Fibroblast of skin of abdomen (primary cell): Measurements from ENCODE around the gene MYBPC3.

Experiments used
- DNase-seq: peaks from one replicate; pipeline ENCODE4 v3.0.0-alpha.2; 2013

The MYBPC3 gene

DNA sequence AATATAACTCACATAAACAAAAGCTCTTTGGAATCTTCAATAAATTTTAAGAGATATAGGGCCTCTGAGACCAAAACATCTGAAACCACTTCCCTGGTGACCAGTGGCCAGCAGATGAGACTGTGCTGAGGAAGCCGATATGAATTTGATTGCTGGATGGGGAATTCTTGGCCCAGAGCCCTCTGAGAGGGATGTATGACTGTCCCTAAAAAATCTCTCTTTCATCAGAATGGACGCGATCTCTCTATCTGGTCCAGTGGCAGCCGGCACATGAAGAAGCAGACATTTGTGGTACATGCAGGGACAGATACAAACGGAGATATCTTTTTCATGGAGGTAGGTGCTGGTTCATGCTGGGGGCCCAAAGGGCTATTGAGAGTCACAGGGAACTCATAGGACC, 37.5 kb downstream of the MYBPC3 start:
- DNase-seq: peak; percentile 24

DNA sequence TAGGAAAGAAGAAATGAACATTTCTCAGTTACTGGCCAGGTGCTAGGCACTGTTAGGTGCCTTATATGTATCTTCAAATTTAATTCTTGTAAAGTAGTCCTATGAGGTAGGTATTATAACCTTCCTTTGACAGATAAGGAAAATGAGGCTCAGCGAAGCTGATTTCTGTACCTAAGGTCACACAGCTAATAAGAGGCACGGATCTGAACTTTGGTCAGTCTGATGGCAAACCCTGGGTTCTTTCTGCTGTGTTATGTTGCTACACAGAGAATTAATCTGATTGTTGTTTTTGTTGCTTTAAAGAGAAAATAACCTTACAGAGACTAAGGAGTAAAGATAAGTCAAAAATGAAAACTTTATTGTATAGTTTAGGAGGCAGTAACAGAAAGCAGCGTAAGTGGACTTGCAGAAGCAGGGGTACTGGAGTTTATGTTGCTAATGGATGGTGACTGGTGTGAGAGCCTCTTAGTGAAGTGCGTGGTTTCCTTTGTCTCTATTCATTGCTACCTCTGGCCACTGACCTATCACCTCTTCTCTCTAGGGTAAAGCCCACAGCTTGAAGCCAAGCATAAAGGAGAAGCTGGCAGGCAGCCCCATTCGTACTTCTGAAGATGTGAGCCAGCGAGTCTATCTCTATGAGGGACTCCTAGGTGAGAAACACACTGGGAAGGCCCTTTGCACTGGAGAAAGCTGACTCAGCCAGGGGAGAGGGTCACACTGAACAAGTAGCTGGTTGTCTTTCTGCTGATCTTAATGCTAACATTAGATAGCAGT, 44.3 kb downstream of the MYBPC3 start:
- no peak for DNase-seq

DNA sequence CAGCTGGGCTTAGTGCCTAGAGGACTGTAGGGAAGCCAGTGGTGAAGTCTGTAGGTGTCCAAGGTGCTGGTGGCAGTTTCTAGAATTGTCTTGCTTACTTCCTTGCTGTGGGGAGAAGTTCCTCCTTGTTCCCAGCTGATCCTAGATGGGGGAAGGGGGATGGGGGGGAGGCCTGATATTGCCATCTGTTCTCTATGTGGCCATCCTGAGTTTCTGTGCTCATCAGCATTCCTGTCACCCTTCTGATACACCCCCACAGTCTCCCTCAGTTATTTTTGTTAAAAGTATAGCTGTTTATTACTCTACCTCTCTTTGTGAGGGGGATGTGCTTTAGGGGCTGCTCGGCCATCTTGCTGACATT, 46.0 kb downstream of the MYBPC3 start:
- no peak for DNase-seq

DNA sequence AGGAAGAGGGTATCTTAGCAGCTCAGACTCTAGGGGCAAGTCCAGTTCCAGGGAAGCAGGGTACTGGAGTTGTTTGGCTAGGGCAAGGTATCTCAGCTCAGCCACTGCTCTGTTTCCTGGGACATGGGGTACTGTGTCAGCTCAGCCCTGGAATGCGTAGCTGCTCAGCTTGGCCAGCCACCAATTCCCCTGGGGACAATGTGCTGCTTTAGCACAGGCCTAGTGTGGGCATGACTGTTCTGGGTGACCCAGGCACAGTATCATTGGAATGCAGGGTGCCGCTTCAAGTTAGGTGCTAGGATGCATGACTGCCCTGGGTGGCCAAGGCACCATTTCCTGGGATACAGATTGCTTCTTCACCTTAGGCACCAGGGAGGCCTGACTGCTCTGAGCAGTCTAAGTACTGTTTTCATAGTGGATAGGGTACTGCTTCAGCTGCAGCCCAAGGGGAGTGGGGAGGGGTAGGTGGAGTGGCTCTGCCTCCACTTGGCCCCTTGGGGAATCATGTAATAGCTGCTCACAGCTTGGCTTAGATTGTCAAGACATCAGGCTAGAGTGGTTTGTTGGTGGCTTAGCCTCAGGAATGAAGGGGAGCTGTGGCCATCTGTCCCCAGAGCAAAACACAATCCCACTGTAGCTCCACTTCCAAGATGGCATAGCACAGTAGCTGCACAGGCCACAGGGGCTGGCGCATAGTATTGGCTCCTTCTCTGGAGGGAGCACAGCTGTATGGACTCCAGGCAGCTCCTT, 46.6 kb downstream of the MYBPC3 start:
- DNase-seq: no peak

DNA sequence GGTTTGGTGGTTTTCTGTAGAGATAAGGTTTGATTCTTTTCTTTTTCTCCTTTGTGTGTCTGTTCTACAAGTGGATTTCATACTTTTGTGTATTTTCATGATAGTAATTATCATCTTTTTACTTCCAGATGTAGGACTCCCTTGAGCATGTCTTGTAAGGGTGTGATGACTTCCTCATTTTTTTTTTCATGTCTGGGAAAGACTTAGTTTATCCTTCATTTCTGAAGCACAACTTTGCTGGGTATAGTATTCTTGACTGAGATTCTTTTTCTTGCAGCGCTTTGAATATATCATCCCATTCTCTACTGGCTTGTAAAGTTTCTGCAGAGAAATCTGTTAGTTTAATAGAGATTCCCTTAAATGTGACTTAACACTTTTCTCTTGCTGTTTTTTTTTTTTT, 49.6 kb downstream of the MYBPC3 start:
- DNase-seq: no peak

DNA sequence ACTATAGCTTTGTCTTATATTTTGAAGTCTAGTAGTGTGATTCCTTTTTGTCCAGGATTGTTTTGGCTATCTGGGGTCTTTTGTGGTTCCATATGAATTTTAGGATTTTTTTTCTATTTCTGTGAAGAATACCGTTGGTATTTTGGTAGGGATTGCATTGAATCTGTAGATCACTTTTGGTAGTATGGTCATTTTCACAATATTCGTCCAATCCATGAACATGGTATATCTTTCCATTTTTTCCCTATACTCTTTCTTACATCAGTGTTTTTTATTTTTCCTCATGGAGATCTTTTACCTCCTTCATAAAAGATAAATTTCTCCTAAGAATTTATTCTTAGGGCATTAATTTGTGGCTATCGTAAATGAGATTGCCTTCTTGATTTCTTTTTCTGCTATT, 53.4 kb downstream of the MYBPC3 start:
- no peak for DNase-seq

DNA sequence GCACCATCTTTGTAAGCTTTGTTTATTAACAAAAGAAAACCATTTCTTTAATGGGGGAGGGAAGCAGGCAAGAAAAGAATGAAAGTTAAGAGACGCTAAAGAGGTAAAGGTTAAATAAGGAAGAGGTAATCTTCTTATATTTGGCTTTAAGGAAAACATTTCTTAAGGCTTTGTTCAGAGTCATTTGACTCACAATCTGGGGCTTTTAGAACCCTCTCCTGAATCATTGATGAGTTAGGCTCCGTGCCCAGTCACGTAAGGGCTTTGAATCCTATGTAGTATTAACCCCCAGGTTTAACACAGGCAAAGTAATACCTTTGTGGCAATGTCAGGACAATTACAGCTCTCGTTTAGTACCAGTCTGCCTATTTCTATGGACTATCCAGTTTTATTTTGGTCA, 56.5 kb downstream of the MYBPC3 start:
- DNase-seq: no peak

DNA sequence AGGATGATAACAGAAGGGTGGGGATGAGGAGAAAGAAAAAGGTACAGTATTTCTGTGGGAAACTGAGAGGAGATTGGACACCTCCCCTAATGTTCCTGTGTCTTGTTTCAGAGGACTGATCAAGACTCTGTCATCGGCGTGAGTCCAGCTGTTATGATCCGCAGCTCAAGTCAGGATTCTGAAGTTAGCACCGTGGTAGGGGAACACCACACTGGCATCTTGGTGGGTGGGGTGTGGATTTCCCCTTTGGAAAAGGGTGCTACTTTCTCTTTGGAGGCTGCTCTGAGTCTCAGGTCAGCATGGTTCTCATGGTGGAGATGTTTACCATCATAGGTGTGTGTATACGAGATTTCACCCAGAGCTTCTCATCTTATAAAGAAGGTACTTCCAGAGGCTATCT, 57.1 kb downstream of the MYBPC3 start:
- no peak for DNase-seq

DNA sequence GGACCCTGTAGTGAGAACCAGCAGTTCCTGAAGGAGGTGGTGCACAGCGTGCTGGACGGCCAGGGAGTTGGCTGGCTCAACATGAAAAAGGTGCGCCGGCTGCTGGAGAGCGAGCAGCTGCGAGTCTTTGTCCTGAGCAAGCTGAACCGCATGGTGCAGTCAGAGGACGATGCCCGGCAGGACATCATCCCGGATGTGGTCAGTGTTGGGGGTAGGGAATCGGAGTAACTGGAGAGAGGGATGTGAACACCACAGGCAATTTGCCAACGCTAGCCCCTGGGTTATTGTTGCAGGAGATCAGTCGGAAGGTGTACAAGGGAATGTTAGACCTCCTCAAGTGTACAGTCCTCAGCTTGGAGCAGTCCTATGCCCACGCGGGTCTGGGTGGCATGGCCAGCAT, 62.6 kb downstream of the MYBPC3 start:
- no peak for DNase-seq

DNA sequence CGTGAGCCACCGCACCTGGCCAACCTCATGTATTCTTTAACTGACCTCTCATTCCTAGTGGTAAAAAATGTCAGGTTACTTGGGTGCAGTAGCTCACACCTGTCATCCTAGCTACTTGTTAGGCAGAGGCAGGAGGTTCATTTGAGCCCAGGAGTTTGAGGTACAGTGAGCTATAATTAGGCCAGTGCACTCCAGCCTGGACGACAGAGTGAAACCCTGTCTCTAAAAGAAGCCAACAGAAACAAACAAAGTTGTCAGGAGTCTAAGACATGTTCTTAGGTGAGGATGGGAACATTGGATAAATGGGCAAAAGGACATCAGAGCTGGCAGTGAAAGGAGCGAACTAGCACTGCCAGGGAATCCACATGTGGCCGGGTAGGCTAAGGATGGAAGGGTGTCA, 64.4 kb downstream of the MYBPC3 start:
- DNase-seq: no peak

DNA sequence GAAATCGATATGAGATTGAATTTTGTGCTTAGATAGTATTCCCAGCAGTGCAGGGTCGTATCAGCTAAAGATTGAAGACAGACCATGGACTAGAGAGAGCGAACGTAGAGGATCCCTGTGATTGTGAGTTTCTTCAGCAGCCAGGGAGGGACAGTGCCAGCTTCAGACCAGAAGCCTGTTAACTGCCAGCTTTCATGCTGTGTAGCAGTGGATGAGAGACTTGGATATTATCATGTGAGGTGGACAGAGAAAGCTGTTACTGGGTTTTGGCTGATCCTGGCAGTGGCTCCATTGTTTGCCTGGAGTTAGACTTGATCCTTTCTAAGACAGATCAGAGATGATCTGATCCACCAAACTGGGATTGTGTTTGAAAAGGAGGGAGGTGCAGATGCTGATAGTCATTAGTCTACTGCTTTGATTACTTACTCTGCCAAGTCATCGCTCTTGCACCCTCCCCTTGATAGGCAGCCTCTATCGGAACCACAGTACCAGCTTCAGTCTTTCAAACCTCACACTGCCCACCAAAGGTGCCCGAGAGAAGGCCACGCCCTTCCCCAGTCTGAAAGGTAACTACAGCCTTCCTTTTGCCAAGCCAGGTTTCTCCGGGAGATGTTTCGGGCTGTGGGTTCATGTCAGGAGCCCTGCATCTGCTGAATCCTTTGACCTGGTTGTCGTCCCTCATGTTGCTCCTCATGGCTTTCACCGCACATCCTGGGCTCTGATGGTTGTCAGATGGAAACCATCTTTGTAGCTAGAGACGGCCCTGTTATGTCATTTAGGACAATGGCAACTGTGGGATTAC, 66.3 kb downstream of the MYBPC3 start:
- DNase-seq: no peak

DNA sequence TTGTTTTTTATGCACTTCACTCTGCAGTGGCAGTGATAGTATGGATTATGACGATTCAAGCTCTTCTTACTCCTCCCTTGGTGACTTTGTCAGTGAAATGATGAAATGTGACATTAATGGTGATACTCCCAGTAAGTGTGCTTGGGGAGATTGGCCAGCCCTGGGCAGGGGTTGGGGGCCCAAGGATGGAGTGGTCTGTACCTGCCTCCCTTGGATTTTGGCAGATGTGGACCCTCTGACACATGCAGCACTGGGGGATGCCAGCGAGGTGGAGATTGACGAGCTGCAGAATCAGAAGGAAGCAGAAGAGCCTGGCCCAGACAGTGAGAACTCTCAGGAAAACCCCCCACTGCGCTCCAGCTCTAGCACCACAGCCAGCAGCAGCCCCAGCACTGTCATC, 68.4 kb downstream of the MYBPC3 start:
- DNase-seq: no peak

DNA sequence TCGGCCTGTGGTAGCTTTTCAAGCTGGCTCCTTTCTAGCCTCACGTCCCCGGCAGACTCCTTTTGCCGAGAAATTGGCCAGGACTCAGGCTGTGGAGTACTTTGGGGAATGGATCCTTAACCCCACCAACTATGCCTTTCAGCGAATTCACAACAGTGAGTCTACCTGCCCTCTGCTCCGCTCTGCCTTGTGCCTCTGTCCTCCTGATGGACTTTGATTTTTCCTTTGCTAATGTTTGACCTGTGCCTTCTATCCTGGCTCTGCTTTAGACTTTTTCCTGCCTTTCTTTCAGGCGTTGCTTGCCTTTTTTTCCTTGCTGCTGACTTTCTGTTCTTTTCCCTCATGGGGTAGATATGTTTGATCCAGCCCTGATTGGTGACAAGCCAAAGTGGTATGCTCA, 70.0 kb downstream of the MYBPC3 start:
- no peak for DNase-seq
